ENCODE data around the gene TBC1D20. TPM values are rescaled to one million over a fixed set of nuclear protein-coding genes. Genes with fewer than 3 reads are reported as not detected.

TBC1D20 gene
- total RNA-seq, 1 experiment from 2014 or later: 24.2 TPM

DNA sequence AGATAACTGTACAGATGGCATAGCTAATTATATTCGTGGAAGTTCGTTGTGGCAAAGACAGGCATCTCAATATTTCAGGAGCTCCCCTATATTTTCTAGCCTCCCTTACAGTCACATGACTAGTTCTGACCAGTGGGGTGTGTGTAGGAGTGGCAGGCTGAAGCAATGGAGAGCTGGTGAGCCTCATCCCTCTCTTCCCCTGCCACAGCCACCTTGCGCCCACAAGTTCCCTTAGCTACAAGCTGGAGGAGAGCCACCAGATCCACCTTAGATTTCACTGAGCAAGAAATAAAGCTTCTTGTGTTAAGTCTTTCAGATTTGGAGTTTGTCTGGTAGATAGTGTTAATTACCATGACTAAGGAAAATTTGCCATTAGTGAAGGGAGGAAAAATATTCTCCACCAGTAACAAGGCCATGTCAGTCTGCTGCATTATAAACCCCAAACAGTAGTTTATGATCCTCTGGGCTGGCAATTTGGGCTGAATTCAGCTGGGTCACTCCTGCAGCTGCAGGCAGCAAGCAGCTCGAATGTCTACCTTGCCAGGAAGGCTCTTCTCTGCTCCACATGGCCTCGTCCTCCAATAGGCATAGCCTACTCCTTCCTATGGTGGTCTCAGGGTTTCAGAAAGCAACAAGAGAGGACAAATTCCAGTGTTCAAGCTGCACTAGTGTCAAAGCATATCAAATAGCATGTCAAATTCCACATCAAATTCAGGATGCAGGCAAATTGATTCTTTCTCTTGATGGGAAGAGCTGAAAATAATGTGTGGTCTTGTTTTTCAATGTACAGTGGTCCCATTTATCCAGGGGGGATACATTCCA is 61.7 kb downstream of the TBC1D20 start:
- Histone ChIP-seq H3K27me3 (ENCODE audit: low read length) (no peaks in the 10 kb centered on the region), H4K20me1 (ENCODE audit: low read length) (no peaks in the 10 kb centered on the region), H3F3A (ENCODE audit: low read length, unreplicated experiment) (no peaks in the 10 kb centered on the region), H3K4me2 (ENCODE audit: low read length) (peak overlapping the region; percentile 3; the same call in 1 of the 2 replicates), H3K9me3 (ENCODE audit: low read length) (no peaks in the 10 kb centered on the region), H3K79me2 (ENCODE audit: low read length) (no peaks in the 10 kb centered on the region), H3K4me1 (ENCODE audit: insufficient read depth, low read length) (peaks cover 24% of the 10 kb centered on the region), H3K4me3 (ENCODE audit: low read length) (no peak overlapping the region), H3K9me2 (replicated peaks; ENCODE audit: low read length) (no peaks in the 10 kb centered on the region), H3K36me3 (ENCODE audit: low read depth, low read length) (peaks cover 24% of the 10 kb centered on the region), H2AFZ (ENCODE audit: low read length) (no peak overlapping the region), H3K27ac (ENCODE audit: low read length) (peak overlapping the region; percentile 87), H3K9ac (ENCODE audit: low read length) (peak overlapping the region; percentile 60)
- TF ChIP-seq, protein P1, sequence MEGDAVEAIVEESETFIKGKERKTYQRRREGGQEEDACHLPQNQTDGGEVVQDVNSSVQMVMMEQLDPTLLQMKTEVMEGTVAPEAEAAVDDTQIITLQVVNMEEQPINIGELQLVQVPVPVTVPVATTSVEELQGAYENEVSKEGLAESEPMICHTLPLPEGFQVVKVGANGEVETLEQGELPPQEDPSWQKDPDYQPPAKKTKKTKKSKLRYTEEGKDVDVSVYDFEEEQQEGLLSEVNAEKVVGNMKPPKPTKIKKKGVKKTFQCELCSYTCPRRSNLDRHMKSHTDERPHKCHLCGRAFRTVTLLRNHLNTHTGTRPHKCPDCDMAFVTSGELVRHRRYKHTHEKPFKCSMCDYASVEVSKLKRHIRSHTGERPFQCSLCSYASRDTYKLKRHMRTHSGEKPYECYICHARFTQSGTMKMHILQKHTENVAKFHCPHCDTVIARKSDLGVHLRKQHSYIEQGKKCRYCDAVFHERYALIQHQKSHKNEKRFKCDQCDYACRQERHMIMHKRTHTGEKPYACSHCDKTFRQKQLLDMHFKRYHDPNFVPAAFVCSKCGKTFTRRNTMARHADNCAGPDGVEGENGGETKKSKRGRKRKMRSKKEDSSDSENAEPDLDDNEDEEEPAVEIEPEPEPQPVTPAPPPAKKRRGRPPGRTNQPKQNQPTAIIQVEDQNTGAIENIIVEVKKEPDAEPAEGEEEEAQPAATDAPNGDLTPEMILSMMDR (conservative IDR thresholded peaks at IDR 0.05; ENCODE audit: low read depth, low read length): no peak
- TF ChIP-seq EZH2phosphoT487 (IDR thresholded peaks at IDR 0.05; ENCODE audit: borderline replicate concordance, low read length) (no peak), EZH2 (IDR thresholded peaks at IDR 0.05; ENCODE audit: low read length, unreplicated experiment) (no peak)
- ChIA-PET POLR2A (ENCODE audit: unreplicated experiment) (interaction anchor here (0.6 kb wide), 2 partner anchors 38 to 493 kb away, joined by 3 read pairs; no protein-coding TSS in a partner anchor), CTCF (interaction anchor here (0.5 to 0.9 kb wide), 3 partner anchors 31 to 330 kb away, joined by 3 to 11 read pairs (median 3); no protein-coding TSS in a partner anchor)
- BruUV-seq (replicated peaks): TSS peak; percentile 2
- intact Hi-C loops (cut with micrococcal nuclease): loop anchor here (2.0 to 5.0 kb wide), 2 partner anchors 18 to 38 kb away; no protein-coding TSS in a partner anchor
- ATAC-seq: peak; percentile 14
- no peak for DNase-seq

DNA sequence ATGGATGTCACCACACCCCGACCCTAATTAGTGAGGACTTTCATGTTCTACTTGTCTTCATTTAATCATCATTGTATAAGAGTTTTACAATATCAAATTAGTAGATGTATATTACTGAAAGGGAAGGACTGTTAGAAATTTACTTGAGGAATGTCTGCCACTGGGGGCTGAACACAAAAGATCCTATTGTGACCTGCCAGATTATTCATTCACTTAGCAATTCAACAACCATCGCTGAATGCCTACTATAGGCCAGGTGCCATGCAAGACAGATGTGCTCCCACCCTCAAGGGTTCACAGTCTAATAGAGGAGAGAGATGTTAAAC is 62.2 kb downstream of the TBC1D20 start:
- no peak overlapping the region for H2AFZ ChIP-seq (ENCODE audit: low read length)
- POLR2A ChIA-PET (ENCODE audit: unreplicated experiment): no interaction called here

More for the DNA sequence above, 62.2 kb downstream of the TBC1D20 start:
- ATAC-seq (peak; percentile 2; the same call in 1 of the 2 replicates), DNase-seq (no peak)
- no peak overlapping the region for H3K4me2 ChIP-seq (ENCODE audit: low read length)
- no peaks in the 10 kb centered on the region for H3F3A ChIP-seq (ENCODE audit: low read length, unreplicated experiment)
- no peak overlapping the region for H3K4me3 ChIP-seq (ENCODE audit: low read length)
- TF ChIP-seq EZH2 (IDR thresholded peaks at IDR 0.05; ENCODE audit: low read length, unreplicated experiment) (no peak), EZH2phosphoT487 (IDR thresholded peaks at IDR 0.05; ENCODE audit: borderline replicate concordance, low read length) (no peak)
- TF ChIP-seq, protein P1 (conservative IDR thresholded peaks at IDR 0.05; ENCODE audit: low read depth, low read length): no peak
- intact Hi-C loops (cut with micrococcal nuclease): loop anchor here (2.0 to 5.0 kb wide), 2 partner anchors 17 to 38 kb away; no protein-coding TSS in a partner anchor
- H3K9me3 ChIP-seq (ENCODE audit: low read length): no peaks in the 10 kb centered on the region
- CTCF ChIA-PET: interaction anchor here (0.6 kb wide), 1 partner anchor 31 kb away, joined by 3 read pairs; no protein-coding TSS in a partner anchor
- H3K9ac ChIP-seq (ENCODE audit: low read length): no peak overlapping the region
- BruUV-seq (replicated peaks): no TSS peak
- H3K79me2 ChIP-seq (ENCODE audit: low read length): no peaks in the 10 kb centered on the region
- peak overlapping the region; percentile 87 for H3K27ac ChIP-seq (ENCODE audit: low read length)
- no peaks in the 10 kb centered on the region for H4K20me1 ChIP-seq (ENCODE audit: low read length)
- no peaks in the 10 kb centered on the region for H3K9me2 ChIP-seq (replicated peaks; ENCODE audit: low read length)
- no peaks in the 10 kb centered on the region for H3K27me3 ChIP-seq (ENCODE audit: low read length)
- H3K36me3 ChIP-seq (ENCODE audit: low read depth, low read length): peaks cover 30% of the 10 kb centered on the region
- H3K4me1 ChIP-seq (ENCODE audit: insufficient read depth, low read length): peaks cover 24% of the 10 kb centered on the region
